GM23338 (cell line): ENCODE measurements around the gene PKNOX2. TPM values are rescaled to one million over a fixed set of nuclear protein-coding genes. Genes with fewer than 3 reads are reported as not detected.

Experiments
- ATAC-seq: fragments of 200-7000 bp; cut with Tn5 transposase; 3 replicates; pipeline ENCODE4 v1.9.1; 2020
- DNase-seq: peaks from one replicate; pipeline ENCODE4 v3.0.0-alpha.2; 2015; ENCODE audit warnings: low spot score
- H2AFZ ChIP-seq: fragments of 200-600 bp; sonication (generic); 2 replicates; pipeline ENCODE4 v1.8.0; 2016; ENCODE audit warnings: antibody characterized with exemption, mild to moderate bottlenecking, moderate library complexity
- H3F3A ChIP-seq: fragments of 200-600 bp; sonication (generic); replicated peaks from 2 replicates; pipeline ENCODE4 v1.8.0; 2017; ENCODE audit warnings: antibody characterized with exemption, mixed run types, low read depth
- H3K27ac ChIP-seq: fragments of 200-600 bp; sonication (generic); 2 replicates; pipeline ENCODE4 v1.6.1; 2016; ENCODE audit warnings: low read depth
- H3K27me3 ChIP-seq: fragments of 200-600 bp; sonication (generic); 2 replicates; pipeline ENCODE4 v1.8.0; 2016; ENCODE audit warnings: mild to moderate bottlenecking, mixed run types, moderate library complexity; ENCODE audit not compliant: insufficient read depth
- H3K36me3 ChIP-seq: fragments of 200-600 bp; sonication (generic); 2 replicates; pipeline ENCODE4 v1.8.0; 2016; ENCODE audit warnings: mild to moderate bottlenecking; ENCODE audit not compliant: insufficient read depth
- H3K4me1 ChIP-seq: fragments of 200-600 bp; sonication (generic); 2 replicates; pipeline ENCODE4 v1.8.0; 2016; ENCODE audit warnings: mild to moderate bottlenecking, moderate library complexity; ENCODE audit not compliant: insufficient read depth
- H3K4me2 ChIP-seq: fragments of 200-600 bp; sonication (generic); 2 replicates; pipeline ENCODE4 v1.7.1; 2017; ENCODE audit warnings: mixed run types
- H3K4me3 ChIP-seq: fragments of 200-600 bp; sonication (generic); 2 replicates; pipeline ENCODE4 v1.6.1; 2016; ENCODE audit warnings: mixed run types
- H3K79me2 ChIP-seq: fragments of 200-600 bp; sonication (generic); replicated peaks from 2 replicates; pipeline ENCODE4 v1.8.0; 2017; ENCODE audit warnings: mild to moderate bottlenecking; ENCODE audit not compliant: insufficient read depth
- H3K9me2 ChIP-seq: fragments of 200-600 bp; sonication (generic); 2 replicates; pipeline ENCODE4 v1.8.0; 2017; ENCODE audit not compliant: insufficient read depth
- H4K20me1 ChIP-seq: fragments of 200-600 bp; sonication (generic); replicated peaks from 2 replicates; pipeline ENCODE4 v1.8.0; 2017; ENCODE audit warnings: mild to moderate bottlenecking; ENCODE audit not compliant: insufficient read depth
- H3K27ac Mint-ChIP-seq: 2 replicates; pipeline ENCODE4 v1.8.0; 2020; ENCODE audit warnings: inconsistent platforms, mild to moderate bottlenecking, moderate library complexity, mixed read lengths
- H3K27me3 Mint-ChIP-seq: 3 replicates; pipeline ENCODE4 v1.8.0; 2022; ENCODE audit warnings: low read depth, mild to moderate bottlenecking, moderate library complexity, mixed read lengths, inconsistent platforms; ENCODE audit not compliant: insufficient read depth, poor library complexity
- H3K36me3 Mint-ChIP-seq: 3 replicates; pipeline ENCODE4 v1.8.0; 2021; ENCODE audit warnings: low read depth, mild to moderate bottlenecking, inconsistent platforms, moderate library complexity, mixed read lengths
- H3K4me1 Mint-ChIP-seq: 3 replicates; pipeline ENCODE4 v1.8.0; 2020; ENCODE audit warnings: mild to moderate bottlenecking, inconsistent platforms, mixed read lengths
- H3K4me3 Mint-ChIP-seq: 3 replicates; pipeline ENCODE4 v1.8.0; 2021; ENCODE audit warnings: moderate library complexity, mild to moderate bottlenecking, inconsistent platforms, mixed read lengths
- H3K9me3 Mint-ChIP-seq: 3 replicates; pipeline ENCODE4 v1.8.0; 2020; ENCODE audit warnings: moderate library complexity, mild to moderate bottlenecking, inconsistent platforms, mixed read lengths
- CREB1 ChIP-seq: fragments of 250-450 bp; sonication (Bioruptor Pico); IDR thresholded peaks from 2 replicates; pipeline ENCODE4 v1.5.0; 2020; ENCODE audit warnings: low read depth, mild to moderate bottlenecking, moderate library complexity
- CTCF ChIP-seq, 2 experiments: fragments of 200-600 bp in 1 of 2; sonication (generic) in 1 of 2; conservative IDR thresholded peaks; 2 replicates each; pipeline versions ENCODE4 v1.5.1 to v1.6.1; 2016 to 2017; ENCODE audit warnings: antibody characterized with exemption in 2 of 2, low read depth in 2 of 2, mild to moderate bottlenecking in 2 of 2, moderate library complexity in 1 of 2
- EZH2 ChIP-seq: fragments of 200-600 bp; sonication (generic); IDR thresholded peaks from one replicate; pipeline ENCODE4 v1.8.0; 2017; ENCODE audit warnings: antibody characterized with exemption, mild to moderate bottlenecking, low read depth; ENCODE audit not compliant: unreplicated experiment
- EZH2phosphoT487 ChIP-seq: fragments of 200-600 bp; sonication (generic); IDR thresholded peaks from one replicate; pipeline ENCODE4 v1.8.1; 2018; ENCODE audit warnings: antibody characterized with exemption; ENCODE audit not compliant: unreplicated experiment
- JUNB ChIP-seq: IDR thresholded peaks from one replicate; pipeline ENCODE4 v1.6.1; 2016; ENCODE audit warnings: antibody characterized with exemption; ENCODE audit not compliant: unreplicated experiment
- NANOG ChIP-seq: IDR thresholded peaks from 2 replicates; pipeline ENCODE4 v1.6.1; 2016; ENCODE audit warnings: antibody characterized with exemption, borderline replicate concordance
- POLR2AphosphoS5 ChIP-seq: IDR thresholded peaks from 2 replicates; pipeline ENCODE4 v1.6.1; 2016; ENCODE audit warnings: antibody characterized with exemption, low read depth
- REST ChIP-seq: IDR thresholded peaks from one replicate; pipeline ENCODE4 v1.6.1; 2018; ENCODE audit warnings: antibody characterized with exemption; ENCODE audit not compliant: unreplicated experiment
- STAT1 ChIP-seq: IDR thresholded peaks from one replicate; pipeline ENCODE4 v1.6.1; 2016; ENCODE audit warnings: antibody characterized with exemption; ENCODE audit not compliant: unreplicated experiment
- ZNF114 ChIP-seq: fragments of 250-450 bp; sonication (Bioruptor Pico); IDR thresholded peaks from 2 replicates; pipeline ENCODE4 v1.5.0; 2020; ENCODE audit warnings: mild to moderate bottlenecking, moderate library complexity
- ZNF331 ChIP-seq: fragments of 250-450 bp; sonication (Bioruptor Pico); IDR thresholded peaks from 2 replicates; pipeline ENCODE4 v1.5.0; 2020; ENCODE audit warnings: low read depth, mild to moderate bottlenecking, moderate library complexity
- polyA plus RNA-seq: library from polyadenylated mRNA; unstranded; fragments of >200 nt; fragmentation: Nextera tagmentation; extraction: Ambion mirVana; gene quantifications from 2 replicates; pipeline ENCODE4 v1.2.1, GENCODE V29; 2016
- total RNA-seq: library from RNA; depleted of rRNA; stranded (reverse); fragments of >200 nt; shearing (Covaris generic); gene quantifications from 2 replicates; pipeline ENCODE4 v1.2.3, GENCODE V29; 2014
- TF ChIP-seq, protein P1 (sequence below): fragments of 250-450 bp; sonication (Bioruptor Pico); IDR thresholded peaks from 2 replicates; pipeline ENCODE4 v1.5.0; 2020; ENCODE audit warnings: mild to moderate bottlenecking, moderate library complexity
- TF ChIP-seq, protein P2 (sequence below): IDR thresholded peaks from 2 replicates; pipeline ENCODE4 v1.6.1; 2016; ENCODE audit warnings: antibody characterized with exemption

PKNOX2 gene
- total and polyA plus RNA-seq, 2 experiments from 2014 or later = 0.42 to 0.83 TPM

- no peak for DNase-seq
- Histone ChIP-seq H3K27me3 (no peaks in the 10 kb centered on the region), H3F3A (no peaks in the 10 kb centered on the region), H2AFZ (peak overlapping the region; percentile 85; the same call in 1 of the 2 replicates), H3K36me3 (no peaks in the 10 kb centered on the region), H3K27ac (no peak overlapping the region), H3K4me2 (no peak overlapping the region), H3K79me2 (no peaks in the 10 kb centered on the region), H3K9me2 (no peaks in the 10 kb centered on the region), H3K4me1 (no peaks in the 10 kb centered on the region; the same call in 1 of the 2 replicates), H3K4me3 (no peak overlapping the region), H4K20me1 (no peaks in the 10 kb centered on the region)
- TF ChIP-seq REST (no peak), POLR2AphosphoS5 (no peak), NANOG (no peak), JUNB (no peak), EZH2 (no peak), EZH2phosphoT487 (no peak), CREB1 (no peak), CTCF (conservative IDR thresholded peaks at IDR 0.05; ENCODE audit: low read depth in 2 of 2) (no peak), STAT1 (no peak), ZNF331 (CRISPR knock-in tag) (no peak), ZNF114 (CRISPR knock-in tag) (no peak)
- TF ChIP-seq, protein P1, sequence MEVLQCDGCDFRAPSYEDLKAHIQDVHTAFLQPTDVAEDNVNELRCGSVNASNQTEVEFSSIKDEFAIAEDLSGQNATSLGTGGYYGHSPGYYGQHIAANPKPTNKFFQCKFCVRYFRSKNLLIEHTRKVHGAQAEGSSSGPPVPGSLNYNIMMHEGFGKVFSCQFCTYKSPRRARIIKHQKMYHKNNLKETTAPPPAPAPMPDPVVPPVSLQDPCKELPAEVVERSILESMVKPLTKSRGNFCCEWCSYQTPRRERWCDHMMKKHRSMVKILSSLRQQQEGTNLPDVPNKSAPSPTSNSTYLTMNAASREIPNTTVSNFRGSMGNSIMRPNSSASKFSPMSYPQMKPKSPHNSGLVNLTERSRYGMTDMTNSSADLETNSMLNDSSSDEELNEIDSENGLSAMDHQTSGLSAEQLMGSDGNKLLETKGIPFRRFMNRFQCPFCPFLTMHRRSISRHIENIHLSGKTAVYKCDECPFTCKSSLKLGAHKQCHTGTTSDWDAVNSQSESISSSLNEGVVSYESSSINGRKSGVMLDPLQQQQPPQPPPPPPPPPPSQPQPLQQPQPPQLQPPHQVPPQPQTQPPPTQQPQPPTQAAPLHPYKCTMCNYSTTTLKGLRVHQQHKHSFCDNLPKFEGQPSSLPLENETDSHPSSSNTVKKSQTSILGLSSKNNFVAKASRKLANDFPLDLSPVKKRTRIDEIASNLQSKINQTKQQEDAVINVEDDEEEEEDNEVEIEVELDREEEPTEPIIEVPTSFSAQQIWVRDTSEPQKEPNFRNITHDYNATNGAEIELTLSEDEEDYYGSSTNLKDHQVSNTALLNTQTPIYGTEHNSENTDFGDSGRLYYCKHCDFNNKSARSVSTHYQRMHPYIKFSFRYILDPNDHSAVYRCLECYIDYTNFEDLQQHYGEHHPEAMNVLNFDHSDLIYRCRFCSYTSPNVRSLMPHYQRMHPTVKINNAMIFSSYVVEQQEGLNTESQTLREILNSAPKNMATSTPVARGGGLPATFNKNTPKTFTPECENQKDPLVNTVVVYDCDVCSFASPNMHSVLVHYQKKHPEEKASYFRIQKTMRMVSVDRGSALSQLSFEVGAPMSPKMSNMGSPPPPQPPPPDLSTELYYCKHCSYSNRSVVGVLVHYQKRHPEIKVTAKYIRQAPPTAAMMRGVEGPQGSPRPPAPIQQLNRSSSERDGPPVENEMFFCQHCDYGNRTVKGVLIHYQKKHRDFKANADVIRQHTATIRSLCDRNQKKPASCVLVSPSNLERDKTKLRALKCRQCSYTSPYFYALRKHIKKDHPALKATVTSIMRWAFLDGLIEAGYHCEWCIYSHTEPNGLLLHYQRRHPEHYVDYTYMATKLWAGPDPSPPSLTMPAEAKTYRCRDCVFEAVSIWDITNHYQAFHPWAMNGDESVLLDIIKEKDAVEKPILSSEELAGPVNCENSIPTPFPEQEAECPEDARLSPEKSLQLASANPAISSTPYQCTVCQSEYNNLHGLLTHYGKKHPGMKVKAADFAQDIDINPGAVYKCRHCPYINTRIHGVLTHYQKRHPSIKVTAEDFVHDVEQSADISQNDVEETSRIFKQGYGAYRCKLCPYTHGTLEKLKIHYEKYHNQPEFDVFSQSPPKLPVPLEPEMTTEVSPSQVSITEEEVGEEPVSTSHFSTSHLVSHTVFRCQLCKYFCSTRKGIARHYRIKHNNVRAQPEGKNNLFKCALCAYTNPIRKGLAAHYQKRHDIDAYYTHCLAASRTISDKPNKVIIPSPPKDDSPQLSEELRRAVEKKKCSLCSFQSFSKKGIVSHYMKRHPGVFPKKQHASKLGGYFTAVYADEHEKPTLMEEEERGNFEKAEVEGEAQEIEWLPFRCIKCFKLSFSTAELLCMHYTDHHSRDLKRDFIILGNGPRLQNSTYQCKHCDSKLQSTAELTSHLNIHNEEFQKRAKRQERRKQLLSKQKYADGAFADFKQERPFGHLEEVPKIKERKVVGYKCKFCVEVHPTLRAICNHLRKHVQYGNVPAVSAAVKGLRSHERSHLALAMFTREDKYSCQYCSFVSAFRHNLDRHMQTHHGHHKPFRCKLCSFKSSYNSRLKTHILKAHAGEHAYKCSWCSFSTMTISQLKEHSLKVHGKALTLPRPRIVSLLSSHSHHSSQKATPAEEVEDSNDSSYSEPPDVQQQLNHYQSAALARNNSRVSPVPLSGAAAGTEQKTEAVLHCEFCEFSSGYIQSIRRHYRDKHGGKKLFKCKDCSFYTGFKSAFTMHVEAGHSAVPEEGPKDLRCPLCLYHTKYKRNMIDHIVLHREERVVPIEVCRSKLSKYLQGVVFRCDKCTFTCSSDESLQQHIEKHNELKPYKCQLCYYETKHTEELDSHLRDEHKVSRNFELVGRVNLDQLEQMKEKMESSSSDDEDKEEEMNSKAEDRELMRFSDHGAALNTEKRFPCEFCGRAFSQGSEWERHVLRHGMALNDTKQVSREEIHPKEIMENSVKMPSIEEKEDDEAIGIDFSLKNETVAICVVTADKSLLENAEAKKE (CRISPR knock-in tag) = no peak
- TF ChIP-seq, protein P2, sequence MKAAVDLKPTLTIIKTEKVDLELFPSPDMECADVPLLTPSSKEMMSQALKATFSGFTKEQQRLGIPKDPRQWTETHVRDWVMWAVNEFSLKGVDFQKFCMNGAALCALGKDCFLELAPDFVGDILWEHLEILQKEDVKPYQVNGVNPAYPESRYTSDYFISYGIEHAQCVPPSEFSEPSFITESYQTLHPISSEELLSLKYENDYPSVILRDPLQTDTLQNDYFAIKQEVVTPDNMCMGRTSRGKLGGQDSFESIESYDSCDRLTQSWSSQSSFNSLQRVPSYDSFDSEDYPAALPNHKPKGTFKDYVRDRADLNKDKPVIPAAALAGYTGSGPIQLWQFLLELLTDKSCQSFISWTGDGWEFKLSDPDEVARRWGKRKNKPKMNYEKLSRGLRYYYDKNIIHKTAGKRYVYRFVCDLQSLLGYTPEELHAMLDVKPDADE = no peak
- Mint-ChIP-seq H3K4me3 (no peak overlapping the region), H3K4me1 (peaks cover 14% of the 10 kb centered on the region), H3K27ac (no peak overlapping the region), H3K36me3 (no peaks in the 10 kb centered on the region), H3K27me3 (peaks cover 6% of the 10 kb centered on the region), H3K9me3 (no peaks in the 10 kb centered on the region)
- ATAC-seq = no peak
Measured at GRCh38 chr11:125273519-125274000, 109.0 kb downstream of the PKNOX2 start.
